ENCODE measurements around the gene TLE6.

GRCh38 chr19:3026768-3027167 lies 49.4 kb downstream of the TLE6 start:
- no peak for TF ChIP-seq CTCF (IDR thresholded peaks at IDR 0.05)
- TF ChIP-seq EP300 (IDR thresholded peaks at IDR 0.05) = no peak

Data from ovary (tissue), 3 donors.